Suprapubic skin (tissue), 4 donors: ENCODE results near the gene GDA. TPM values are rescaled to one million over a fixed set of nuclear protein-coding genes. Genes with fewer than 3 reads are reported as not detected.

Source experiments
- DNase-seq, 2 donors: peaks; one replicate each; pipeline ENCODE4 v3.0.0-alpha.2; 2019; ENCODE audit warnings: low spot score in 2 of 2
- H3K27ac ChIP-seq: fragments of 200-600 bp; sonication (generic); one replicate; pipeline ENCODE4 v1.5.1; 2019
- H3K27me3 ChIP-seq: fragments of 200-600 bp; sonication (generic); one replicate; pipeline ENCODE4 v1.5.1; 2019
- H3K36me3 ChIP-seq: fragments of 200-600 bp; sonication (generic); one replicate; pipeline ENCODE4 v1.5.1; 2019
- H3K4me1 ChIP-seq: fragments of 200-600 bp; sonication (generic); one replicate; pipeline ENCODE4 v1.5.1; 2019
- H3K4me3 ChIP-seq: fragments of 200-600 bp; sonication (generic); one replicate; pipeline ENCODE4 v1.5.1; 2019; ENCODE audit warnings: mild to moderate bottlenecking
- H3K9me3 ChIP-seq: fragments of 200-600 bp; sonication (generic); one replicate; pipeline ENCODE4 v1.5.1; 2019
- CTCF ChIP-seq, 2 donors: fragments of 200-600 bp in 1 of 2; fragments of 450-650 bp in 1 of 2; sonication (generic) in 1 of 2; IDR thresholded peaks; one replicate each; pipeline ENCODE4 v1.5.1; 2016 to 2019; ENCODE audit warnings: antibody characterized with exemption in 2 of 2, mild to moderate bottlenecking in 1 of 2, moderate library complexity in 1 of 2
- EP300 ChIP-seq: sonication (generic); formaldehyde crosslinking; IDR thresholded peaks from one replicate; pipeline ENCODE4 v1.6.1; 2017; ENCODE audit warnings: antibody characterized with exemption
- POLR2A ChIP-seq, 2 donors: fragments of 450-650 bp; IDR thresholded peaks; one replicate each; pipeline ENCODE4 v1.6.1; 2017; ENCODE audit warnings: antibody characterized with exemption in 2 of 2, mild to moderate bottlenecking in 2 of 2, moderate library complexity in 2 of 2
- POLR2AphosphoS5 ChIP-seq, 3 donors: sonication (generic); formaldehyde crosslinking; IDR thresholded peaks; one replicate each; pipeline ENCODE4 v1.6.1; 2017; ENCODE audit warnings: antibody characterized with exemption in 3 of 3
- WGBS: methylation state at CpG from one replicate; pipeline ENCODE4 v1.1.5; 2018; 5-methylcytosine and 5-hydroxymethylcytosine counted together
- total RNA-seq, 4 donors: library from RNA; depleted of rRNA; stranded (reverse); fragments of >200 nt; gene quantifications; one replicate each; pipeline ENCODE4 v1.1.0, GENCODE V29; 2016

Gene GDA
- total RNA-seq, 4 donors from 2014 or later: 0.16 to 2.6 (median 1.6) TPM

GRCh38 chr9:72271613-72272478 is 122.6 kb downstream of the GDA start:
- DNase-seq: no peak
- H3K27ac ChIP-seq: no peak overlapping the region
- WGBS: 43% methylated on average over 9 of the region's 9 CpGs
- H3K27me3 ChIP-seq: no peaks in the 10 kb centered on the region
- TF ChIP-seq EP300 (no peak), POLR2AphosphoS5 (IDR thresholded peaks at IDR 0.05) (no peak), CTCF (IDR thresholded peaks at IDR 0.05) (peak; percentile 73 to 75), POLR2A (IDR thresholded peaks at IDR 0.05) (no peak)
- peaks cover 3% of the 10 kb centered on the region for H3K4me1 ChIP-seq
- no peak overlapping the region for H3K4me3 ChIP-seq
- no peaks in the 10 kb centered on the region for H3K36me3 ChIP-seq
- no peaks in the 10 kb centered on the region for H3K9me3 ChIP-seq

GRCh38 chr9:72274441-72274840 is 125.2 kb downstream of the GDA start:
- DNase-seq: no peak
- TF ChIP-seq CTCF (IDR thresholded peaks at IDR 0.05) (no peak), POLR2AphosphoS5 (IDR thresholded peaks at IDR 0.05) (no peak), POLR2A (IDR thresholded peaks at IDR 0.05) (no peak), EP300 (no peak)
- H3K9me3 ChIP-seq: no peaks in the 10 kb centered on the region
- no peaks in the 10 kb centered on the region for H3K27me3 ChIP-seq
- no peaks in the 10 kb centered on the region for H3K36me3 ChIP-seq
- no peak overlapping the region for H3K4me3 ChIP-seq
- 52% methylated on average over 4 of the region's 4 CpGs for WGBS
- H3K27ac ChIP-seq: no peak overlapping the region
- H3K4me1 ChIP-seq: peaks cover 3% of the 10 kb centered on the region

DNA sequence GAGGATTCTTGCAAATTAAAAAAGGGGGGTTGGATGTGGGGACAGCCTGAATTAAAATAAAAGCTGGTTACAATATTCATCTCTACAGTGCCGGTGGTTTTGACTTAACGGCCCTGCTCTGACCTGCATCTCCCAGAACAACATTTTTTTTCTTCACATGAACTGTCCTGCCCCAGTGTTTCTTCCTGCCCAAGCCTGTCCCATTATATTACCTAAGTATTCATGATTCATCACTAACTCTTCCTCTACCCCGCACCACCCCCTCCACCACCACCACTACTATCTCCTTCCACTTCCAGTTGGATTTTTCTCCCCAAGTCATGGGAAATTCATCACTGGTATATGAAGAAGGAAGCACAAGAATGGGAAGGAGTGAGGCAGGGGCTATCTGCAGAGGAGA is 125.7 kb downstream of the GDA start:
- no peaks in the 10 kb centered on the region for H3K9me3 ChIP-seq
- no peak for TF ChIP-seq POLR2AphosphoS5 (IDR thresholded peaks at IDR 0.05)
- TF ChIP-seq CTCF (IDR thresholded peaks at IDR 0.05): no peak
- no peak for TF ChIP-seq POLR2A (IDR thresholded peaks at IDR 0.05)
- no peak overlapping the region for H3K27ac ChIP-seq
- DNase-seq: no peak
- no peaks in the 10 kb centered on the region for H3K36me3 ChIP-seq
- peaks cover 3% of the 10 kb centered on the region for H3K4me1 ChIP-seq
- H3K27me3 ChIP-seq: no peaks in the 10 kb centered on the region
- WGBS: 48% methylated on average over 3 of the region's 3 CpGs
- H3K4me3 ChIP-seq: no peak overlapping the region

DNA sequence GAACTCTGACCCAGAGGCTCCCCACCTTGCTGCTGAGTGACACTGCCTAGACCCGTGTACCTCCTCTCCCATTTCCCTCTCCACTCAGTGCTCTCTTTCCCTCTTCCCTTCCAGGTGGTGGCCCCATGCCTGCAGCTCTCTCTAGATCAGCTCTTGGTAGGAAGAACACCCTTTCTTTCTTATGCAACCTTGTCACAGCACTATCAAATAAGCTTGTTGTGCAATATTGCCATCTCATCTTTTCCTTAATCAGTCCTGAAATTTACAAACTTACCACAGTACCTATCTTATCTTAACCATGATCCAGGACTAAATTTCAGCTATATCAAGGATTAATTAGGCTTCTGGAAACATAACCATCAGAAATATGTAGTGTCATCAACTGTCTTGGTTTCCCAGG is 127.2 kb downstream of the GDA start:
- Histone ChIP-seq H3K4me1 (peaks cover 3% of the 10 kb centered on the region), H3K36me3 (no peaks in the 10 kb centered on the region), H3K9me3 (no peaks in the 10 kb centered on the region), H3K4me3 (no peak overlapping the region), H3K27ac (no peak overlapping the region), H3K27me3 (no peaks in the 10 kb centered on the region)
- WGBS: 83% methylated on average over 1 of the region's 1 CpG
- TF ChIP-seq EP300: no peak
- TF ChIP-seq CTCF (IDR thresholded peaks at IDR 0.05): no peak
- no peak for TF ChIP-seq POLR2A (IDR thresholded peaks at IDR 0.05)
- TF ChIP-seq POLR2AphosphoS5 (IDR thresholded peaks at IDR 0.05): no peak
- DNase-seq: no peak

DNA sequence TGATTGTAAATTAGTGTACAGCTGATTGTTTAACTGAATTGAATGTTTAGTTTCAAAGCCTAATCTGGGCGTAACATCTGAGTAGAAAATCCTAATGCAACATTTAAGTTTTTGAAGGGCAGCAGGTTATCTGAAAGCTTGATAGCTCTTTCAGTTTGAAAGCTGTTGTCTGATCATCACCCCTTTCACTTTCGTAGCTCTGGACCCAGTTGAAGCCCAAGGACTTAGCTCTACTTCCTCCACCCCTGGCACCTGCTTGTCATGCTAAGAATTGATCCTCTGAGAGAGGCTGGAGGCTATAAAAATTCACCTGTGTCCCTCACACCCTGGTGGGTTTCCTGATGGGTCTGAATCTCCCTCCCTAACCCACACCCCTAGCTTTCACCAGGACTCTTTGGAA is 129.7 kb downstream of the GDA start:
- TF ChIP-seq CTCF (IDR thresholded peaks at IDR 0.05): no peak
- TF ChIP-seq EP300: no peak
- no peak for TF ChIP-seq POLR2A (IDR thresholded peaks at IDR 0.05)
- TF ChIP-seq POLR2AphosphoS5 (IDR thresholded peaks at IDR 0.05): no peak
- no peaks in the 10 kb centered on the region for H3K36me3 ChIP-seq
- no peak for DNase-seq
- H3K4me1 ChIP-seq: peaks cover 3% of the 10 kb centered on the region
- H3K9me3 ChIP-seq: no peaks in the 10 kb centered on the region
- H3K27me3 ChIP-seq: no peaks in the 10 kb centered on the region
- 84% methylated on average over 2 of the region's 2 CpGs for WGBS
- no peak overlapping the region for H3K4me3 ChIP-seq
- H3K27ac ChIP-seq: no peak overlapping the region
